ENCODE measurements around the gene JAK1. TPM values are rescaled to one million over a fixed set of nuclear protein-coding genes. Genes with fewer than 3 reads are reported as not detected.

JAK1 gene
- total and polyA plus RNA-seq, 2 of the 8 experiments (the other 6 are each of a cell fraction or from before 2014, with no cell fraction given): 7.8 to 24.5 TPM

- Histone ChIP-seq H3K9ac (replicated peaks in 1 of 4; ENCODE audit: extremely low read depth in 1 of 4, low read depth in 3 of 4, low read length in 3 of 4) (no peak overlapping the region), H2BK5ac (ENCODE audit: low read depth, low read length) (no peak overlapping the region; the same call in 1 of the 2 replicates), H3K9me3 (ENCODE audit: insufficient read depth in 2 of 2, low read depth in 1 of 2, low read length in 1 of 2) (no peaks in the 10 kb centered on the region), H3K23me2 (ENCODE audit: low read depth, low read length) (0 out of 2 replicates have a peak, but pooled peaks cover 3% of the 10 kb centered on the region), H2BK20ac (ENCODE audit: low read length) (no peak overlapping the region), H3K18ac (ENCODE audit: extremely low read depth, low read length) (no peak overlapping the region), H3K27me3 (replicated peaks in 1 of 4; ENCODE audit: control insufficient read depth in 3 of 4, extremely low read depth in 1 of 4, insufficient read depth in 3 of 4, low read length in 3 of 4) (no peaks in the 10 kb centered on the region), H3K79me1 (ENCODE audit: low read depth, low read length) (no peaks in the 10 kb centered on the region), H2AFZ (ENCODE audit: low read length) (no peak overlapping the region), H4K91ac (replicated peaks; ENCODE audit: insufficient read length, low read length) (no peak overlapping the region), H3K4ac (replicated peaks; ENCODE audit: insufficient read length, low read depth, low read length) (no peak overlapping the region), H3K4me2 (ENCODE audit: insufficient read depth in 1 of 2, low read depth in 2 of 2, low read length in 2 of 2) (peak overlapping the region in 1 of 2 experiments; percentile 24; a peak in 2 of 4 replicates), H3K36me3 (ENCODE audit: control insufficient read depth in 2 of 4, insufficient read depth in 4 of 4, low read length in 3 of 4) (no peaks in the 10 kb centered on the region), H4K20me1 (replicated peaks in 1 of 2; ENCODE audit: control insufficient read depth in 1 of 2, insufficient read depth in 2 of 2, low read length in 2 of 2) (peaks cover 0 to 2% of the 10 kb centered on the region in 2 experiments), H2BK15ac (ENCODE audit: low read length) (no peak overlapping the region), H3K4me1 (replicated peaks in 1 of 4; ENCODE audit: control insufficient read depth in 3 of 4, insufficient read depth in 4 of 4, low read length in 3 of 4) (peaks cover 3 to 18% (median 9%) of the 10 kb centered on the region in 4 experiments), H3K27ac (ENCODE audit: low read depth, low read length) (no peak overlapping the region), H3K79me2 (ENCODE audit: control insufficient read depth in 1 of 2, insufficient read depth in 2 of 2, low read length in 2 of 2) (peaks cover 0 to 21% of the 10 kb centered on the region in 2 experiments; a peak in 1 of 4 replicates), H3K4me3 (ENCODE audit: extremely low read depth in 1 of 4, insufficient read depth in 2 of 4, low read depth in 3 of 4, low read length in 4 of 4) (no peak overlapping the region), H3K23ac (ENCODE audit: insufficient read length) (no peak overlapping the region), H4K5ac (ENCODE audit: insufficient read length, low read depth, low read length) (no peak overlapping the region), H3K56ac (replicated peaks; ENCODE audit: insufficient read length, low read depth, low read length) (no peak overlapping the region), H2BK12ac (ENCODE audit: low read depth, low read length) (no peak overlapping the region), H2BK120ac (replicated peaks; ENCODE audit: low read depth, low read length) (no peak overlapping the region), H2AK5ac (ENCODE audit: low read depth, low read length) (peak overlapping the region; percentile 82; the same call in 1 of the 2 replicates), H4K8ac (ENCODE audit: extremely low read depth, insufficient read depth, low read length) (no peak overlapping the region), H3K14ac (ENCODE audit: insufficient read length) (no peak overlapping the region)
- no peak for DNase-seq (ENCODE audit: low read depth in 1 of 2, low spot score in 2 of 2)
- 65% methylated on average over 14 of the region's 14 CpGs; no CpG with 5 or more reads in 1 of the 2 experiments for WGBS, 2 experiments (ENCODE audit: extremely low coverage in 1 of 2, insufficient coverage in 1 of 2, insufficient read length in 1 of 2, insufficient replicate concordance in 2 of 2, low coverage in 1 of 2, low lambda C conversion rate in 2 of 2, missing lambda C conversion rate in 1 of 2)
- ChIA-PET CTCF (ENCODE audit: partially characterized antibody) (interaction anchor here (0.6 to 1.6 kb wide), 3 partner anchors 14 to 286 kb away, joined by 3 read pairs; no protein-coding TSS in a partner anchor), POLR2A (ENCODE audit: partially characterized antibody) (interaction anchor here (0.9 kb wide), 1 partner anchor 10 kb away, joined by 3 read pairs; no protein-coding TSS in a partner anchor)
- no peak for FAIRE-seq
- TF ChIP-seq RNF2 (IDR thresholded peaks at IDR 0.05; ENCODE audit: borderline replicate concordance, low read depth, low read length, missing control alignments, poor library complexity, severe bottlenecking) (no peak), HDAC2 (IDR thresholded peaks at IDR 0.05; ENCODE audit: borderline replicate concordance in 1 of 2, low read depth in 2 of 2, low read length in 2 of 2) (no peak), SIRT6 (IDR thresholded peaks at IDR 0.05; ENCODE audit: low read length) (no peak), POLR2AphosphoS5 (IDR thresholded peaks at IDR 0.05; ENCODE audit: low read depth, low read length) (no peak), CHD1 (IDR thresholded peaks at IDR 0.05; ENCODE audit: low read depth, low read length) (no peak), EGR1 (IDR thresholded peaks at IDR 0.05; ENCODE audit: borderline replicate concordance, low read depth, low read length) (0 out of 2 replicates have a peak, but pooled peaks have one; percentile 40), RAD21 (IDR thresholded peaks at IDR 0.05 in 1 of 2, conservative IDR thresholded peaks at IDR 0.05 in 1 of 2; ENCODE audit: low read depth in 2 of 2, low read length in 2 of 2) (peak in 1 of 2 experiments; percentile 19; a peak in 2 of 4 replicates), HDAC6 (IDR thresholded peaks at IDR 0.05; ENCODE audit: low read depth, low read length) (no peak), TEAD4 (IDR thresholded peaks at IDR 0.05; ENCODE audit: low read depth, low read length) (0 out of 2 replicates have a peak, but pooled peaks have one; percentile 10), RXRA (IDR thresholded peaks at IDR 0.05; ENCODE audit: insufficient read depth, low read depth, low read length) (no peak), CREB1 (IDR thresholded peaks at IDR 0.05) (no peak)
Measured at GRCh38 chr1:64955097-64956009, 11.0 kb downstream of the JAK1 start.

All from H1 (cell line).